Adrenal gland (tissue), 5 donors: ENCODE measurements around the gene BTBD9.

Experiments used
- CTCF ChIP-seq, 6 experiments: fragments of 450-650 bp in 4 of 6; fragments of 200-600 bp in 2 of 6; sonication (generic) in 1 of 6; IDR thresholded peaks; 1 replicate in 5 of 6; 2 replicates in 1 of 6; pipeline versions ENCODE4 v1.5.1 to v1.8.0; 2016 to 2021; ENCODE audit warnings: antibody characterized with exemption in 6 of 6, mild to moderate bottlenecking in 2 of 6, moderate library complexity in 1 of 6
- POLR2A ChIP-seq, 2 donors: fragments of 450-650 bp; IDR thresholded peaks; one replicate each; pipeline ENCODE4 v1.6.1; 2017; ENCODE audit warnings: antibody characterized with exemption in 2 of 2, mild to moderate bottlenecking in 2 of 2, moderate library complexity in 1 of 2
- donor health status: DM: no; HTN: no; CAD: no.

GRCh38 chr6:38339914-38340313 lies 299.8 kb downstream of the BTBD9 start:
- TF ChIP-seq CTCF (IDR thresholded peaks at IDR 0.05) = no peak
- no peak for TF ChIP-seq POLR2A (IDR thresholded peaks at IDR 0.05)
